HepG2 (cell line): ENCODE results near the gene TCF7L2. TPM values are rescaled to one million over a fixed set of nuclear protein-coding genes. Genes with fewer than 3 reads are reported as not detected.

Experiments
- ATAC-seq: fragments of 200-7000 bp; cut with Tn5 transposase; 3 replicates; pipeline ENCODE4 v1.9.1; 2020; ENCODE audit warnings: mild to moderate bottlenecking, moderate library complexity
- BruUV-seq: library from RNA; stranded (reverse); fragments of 400-500 nt; replicated peaks from 2 replicates; lab custom pipeline; 2021; lab: Mats Ljungman, UMichigan
- CTCF ChIA-PET: fragments of 300-600 bp; formaldehyde crosslinking; extraction: SDS; loops from one replicate; lab custom pipeline; 2021; ENCODE audit warnings: low total read pairs, inconsistent platforms, low intra/inter-chr PET ratio; lab: Yijun Ruan, JAX
- POLR2A ChIA-PET: fragments of 350-600 bp; sonication (Branson Sonifier 250); formaldehyde crosslinking; loops from one replicate; lab custom pipeline; 2020; ENCODE audit warnings: antibody characterized with exemption, inconsistent platforms; lab: Yijun Ruan, JAX
- DNase-seq: peaks from one replicate; pipeline ENCODE4 v3.0.0-alpha.2; 2015; ENCODE audit warnings: low spot score
- FAIRE-seq: peaks from 3 replicates; lab custom pipeline; 2011; peaks lifted over from hg19 to GRCh38; lab: Jason Lieb, UNC
- H2AFZ ChIP-seq: one replicate; pipeline ENCODE4 v1.6.1; 2011; ENCODE audit warnings: low read length, inconsistent platforms
- H3K27ac ChIP-seq: fragments of 300-600 bp; 3 replicates; pipeline ENCODE4 v1.8.0; 2011; ENCODE audit warnings: mixed run types, mild to moderate bottlenecking, mixed read lengths, low read length, inconsistent platforms; ENCODE audit not compliant: insufficient read depth; ENCODE audit errors: extremely low read length
- H3K27me3 ChIP-seq, 2 experiments: fragments of 200-600 bp in 1 of 2; 2 replicates in 1 of 2; 3 replicates in 1 of 2; pipeline versions ENCODE4 v1.6.0 to v1.8.0; 2011; ENCODE audit warnings: low read length in 2 of 2, mild to moderate bottlenecking in 2 of 2, moderate library complexity in 2 of 2, inconsistent platforms in 1 of 2; ENCODE audit not compliant: insufficient read depth in 2 of 2, control insufficient read depth in 1 of 2
- H3K36me3 ChIP-seq, 2 experiments: fragments of 200-600 bp in 1 of 2; replicated peaks in 1 of 2; 2 replicates in 1 of 2; 3 replicates in 1 of 2; pipeline versions ENCODE4 v1.5.1 to v1.8.0; 2011; ENCODE audit warnings: low read length in 2 of 2, inconsistent platforms in 1 of 2; ENCODE audit not compliant: insufficient read depth in 2 of 2, control insufficient read depth in 1 of 2
- H3K4me1 ChIP-seq: 2 replicates; pipeline ENCODE4 v1.5.1; 2012; ENCODE audit warnings: low read length, inconsistent platforms; ENCODE audit not compliant: insufficient read depth
- H3K4me2 ChIP-seq: 2 replicates; pipeline ENCODE4 v1.6.0; 2011; ENCODE audit warnings: low read depth, low read length, inconsistent platforms
- H3K4me3 ChIP-seq, 3 experiments: fragments of 200-600 bp in 1 of 3; sonication (generic), shearing (Covaris generic) in 1 of 3; replicated peaks in 1 of 3; 2 replicates each; pipeline ENCODE4 v1.5.1; 2011 to 2016; ENCODE audit warnings: low read length in 3 of 3, inconsistent platforms in 2 of 3, low read depth in 2 of 3, mild to moderate bottlenecking in 2 of 3, control low read depth in 1 of 3, mixed read lengths in 1 of 3; ENCODE audit not compliant: insufficient read depth in 1 of 3
- H3K79me2 ChIP-seq: one replicate; pipeline ENCODE4 v1.6.1; 2011; ENCODE audit warnings: low read length, inconsistent platforms; ENCODE audit not compliant: insufficient read depth
- H3K9ac ChIP-seq: 2 replicates; pipeline ENCODE4 v1.6.0; 2011; ENCODE audit warnings: mild to moderate bottlenecking, low read depth, low read length, inconsistent platforms; ENCODE audit not compliant: insufficient read depth
- H3K9me3 ChIP-seq: 2 replicates; pipeline ENCODE4 v1.5.1; 2012; ENCODE audit warnings: mild to moderate bottlenecking, low read length
- H4K20me1 ChIP-seq: 2 replicates; pipeline ENCODE4 v1.6.0; 2011; ENCODE audit warnings: inconsistent platforms, mild to moderate bottlenecking, low read length, moderate library complexity; ENCODE audit not compliant: insufficient read depth
- AGO2 ChIP-seq: fragments of 200-400 bp; formaldehyde crosslinking; optimal IDR thresholded peaks from 2 replicates; pipeline ENCODE3; 2017; ENCODE audit warnings: mild to moderate bottlenecking, low read depth, low read length, moderate library complexity
- ELF4 ChIP-seq: sonication (generic); formaldehyde crosslinking; IDR thresholded peaks from 2 replicates; pipeline ENCODE4 v1.5.0; 2020; ENCODE audit warnings: missing genetic modification reagents, mild to moderate bottlenecking, moderate library complexity, borderline replicate concordance
- GZF1 ChIP-seq: sonication (generic); formaldehyde crosslinking; IDR thresholded peaks from 2 replicates; pipeline ENCODE4 v1.5.1; 2020; ENCODE audit warnings: mild to moderate bottlenecking, missing genetic modification reagents
- KDM4B ChIP-seq: sonication (generic); formaldehyde crosslinking; IDR thresholded peaks from 2 replicates; pipeline ENCODE4 v1.4.0; 2020; ENCODE audit warnings: missing genetic modification reagents
- MAZ ChIP-seq, 2 experiments: sonication (generic) in 1 of 2; formaldehyde crosslinking in 1 of 2; IDR thresholded peaks; 2 replicates each; pipeline versions ENCODE4 v1.5.0 to v1.6.1; 2012 to 2020; ENCODE audit warnings: low read depth in 2 of 2, mild to moderate bottlenecking in 2 of 2, borderline replicate concordance in 1 of 2, improper control_type of control experiment in 1 of 2, low read length in 1 of 2, missing genetic modification reagents in 1 of 2, moderate library complexity in 1 of 2
- MZF1 ChIP-seq: sonication (generic); formaldehyde crosslinking; IDR thresholded peaks from 2 replicates; pipeline ENCODE4 v1.8.1; 2023; ENCODE audit warnings: mild to moderate bottlenecking, missing genetic modification reagents, borderline replicate concordance
- PHF20 ChIP-seq: sonication (generic); formaldehyde crosslinking; IDR thresholded peaks from 2 replicates; pipeline ENCODE4 v1.5.0; 2020; ENCODE audit warnings: mild to moderate bottlenecking, missing genetic modification reagents
- PHF21A ChIP-seq: sonication (generic); formaldehyde crosslinking; IDR thresholded peaks from 2 replicates; pipeline ENCODE4 v1.5.0; 2020; ENCODE audit warnings: mild to moderate bottlenecking, missing genetic modification reagents
- SMARCC2 ChIP-seq: fragments of 450-650 bp; IDR thresholded peaks from 2 replicates; pipeline ENCODE4 v1.6.1; 2017; ENCODE audit warnings: antibody characterized with exemption, mild to moderate bottlenecking
- SSRP1 ChIP-seq: IDR thresholded peaks from 2 replicates; pipeline ENCODE4 v1.6.1; 2016; ENCODE audit warnings: control low read depth
- TSC22D2 ChIP-seq: sonication (generic); formaldehyde crosslinking; IDR thresholded peaks from 2 replicates; pipeline ENCODE4 v1.5.1; 2020; ENCODE audit warnings: missing genetic modification reagents, mild to moderate bottlenecking, borderline replicate concordance
- U2AF1 ChIP-seq: fragments of 200-400 bp; formaldehyde crosslinking; optimal IDR thresholded peaks from 2 replicates; pipeline ENCODE3; 2017; ENCODE audit warnings: mild to moderate bottlenecking, low read depth, low read length
- ZBTB20 ChIP-seq: sonication (generic); formaldehyde crosslinking; IDR thresholded peaks from 2 replicates; pipeline ENCODE4 v1.8.1; 2023; ENCODE audit warnings: missing genetic modification reagents, low read depth, mild to moderate bottlenecking, borderline replicate concordance
- ZMYM2 ChIP-seq: sonication (generic); formaldehyde crosslinking; IDR thresholded peaks from 2 replicates; pipeline ENCODE4 v1.8.0; 2022; ENCODE audit warnings: mild to moderate bottlenecking, missing genetic modification reagents
- ZNF34 ChIP-seq: sonication (generic); formaldehyde crosslinking; IDR thresholded peaks from 2 replicates; pipeline ENCODE4 v1.4.0; 2020; ENCODE audit warnings: mild to moderate bottlenecking, missing genetic modification reagents, borderline replicate concordance
- ZNF672 ChIP-seq: sonication (generic); formaldehyde crosslinking; IDR thresholded peaks from 2 replicates; pipeline ENCODE4 v1.8.1; 2022; ENCODE audit warnings: missing genetic modification reagents
- ZNF713 ChIP-seq: sonication (generic); formaldehyde crosslinking; IDR thresholded peaks from 2 replicates; pipeline ENCODE4 v1.4.0; 2020; ENCODE audit warnings: mild to moderate bottlenecking, missing genetic modification reagents
- WGBS: methylation state at CpG from one replicate; pipeline ENCODE4 v1.1.6; 2017; ENCODE audit warnings: low lambda C conversion rate; 5-methylcytosine and 5-hydroxymethylcytosine counted together
- in situ Hi-C: cut with HindIII; loops from 2 replicates; pipeline ENCODE4 v1.10.0; 2017; ENCODE audit warnings: low pct_unique_long_range_greater_than_20kb; ENCODE audit not compliant: extremely low pct_ligation_motif_present
- intact Hi-C: fragments of 100-400 bp; cut with micrococcal nuclease; formaldehyde crosslinking; loops from one replicate; pipeline ENCODE4 v1.10.0; 2022; ENCODE audit not compliant: unreplicated experiment
- polyA plus RNA-seq, 8 experiments: library from polyadenylated mRNA; depleted of rRNA in 3 of 8; stranded (reverse) in 7 of 8; unstranded in 1 of 8; fragments of >200 nt; fragmentation: Illumina TruSeq in 4 of 8; extraction: Trizol in 4 of 8; gene quantifications; 2 replicates each; pipeline versions ENCODE4 v1.2.1 to v1.2.3, GENCODE V29; 2011 to 2016; ENCODE audit warnings: low read depth in 4 of 8, missing spikeins in 1 of 8, mixed read lengths in 1 of 8; ENCODE audit not compliant: insufficient read depth in 1 of 8
- total RNA-seq, 5 experiments: library from RNA; depleted of rRNA; stranded (reverse); fragments of >200 nt; fragmentation: Illumina TruSeq; extraction: Trizol; gene quantifications; 2 replicates each; pipeline ENCODE4 v1.2.3, GENCODE V29; 2016; ENCODE audit warnings: low read depth in 1 of 5
- TF ChIP-seq, protein P1 (sequence below): sonication (generic); formaldehyde crosslinking; conservative IDR thresholded peaks from 2 replicates; pipeline ENCODE4 v1.8.0; 2022; ENCODE audit warnings: mild to moderate bottlenecking, moderate library complexity, missing genetic modification reagents

Gene TCF7L2
- total and polyA plus RNA-seq, 2 of the 13 experiments (the other 11 are each of a cell fraction or from before 2014, with no cell fraction given): 3.9 to 13.7 TPM

DNA sequence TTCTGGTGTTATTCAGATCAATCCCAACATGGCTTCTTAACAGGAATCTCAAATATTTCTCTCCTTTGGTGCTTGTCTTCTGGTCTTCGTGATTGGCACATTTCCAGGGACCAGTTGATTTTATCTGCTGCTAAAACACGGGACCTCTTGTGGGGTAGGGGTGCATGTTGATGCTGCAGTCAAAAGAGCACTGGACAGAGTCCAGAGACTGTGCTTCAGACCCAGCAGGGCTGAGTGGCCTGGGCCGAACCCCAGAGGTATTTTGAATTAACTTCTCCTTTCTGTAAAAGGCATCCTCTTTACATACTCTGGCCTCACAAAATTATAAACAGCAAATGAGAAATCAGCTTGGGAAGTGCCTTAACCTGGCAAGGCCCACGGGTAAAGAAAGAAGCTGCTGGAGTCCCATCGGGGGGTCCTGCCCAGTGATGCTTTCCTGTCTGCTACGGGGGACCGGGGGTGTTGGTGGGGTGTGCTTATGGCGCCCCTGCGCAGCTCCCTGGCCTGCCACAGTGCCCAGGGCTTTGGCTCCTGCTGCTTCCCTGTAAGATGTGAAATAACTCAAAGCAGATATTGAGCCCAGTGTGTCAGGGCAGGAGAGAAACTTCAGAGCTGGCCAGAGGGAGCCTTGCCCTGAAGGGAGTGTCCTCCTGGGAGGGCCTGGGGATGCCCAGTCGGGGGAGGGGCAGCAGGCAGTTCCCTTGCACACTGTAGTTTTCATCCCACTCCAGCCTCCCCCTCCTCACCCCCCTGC, 230.5 kb downstream of the TCF7L2 start:
- ATAC-seq (no peak), FAIRE-seq (no peak)
- H3K9me3 ChIP-seq: no peaks in the 10 kb centered on the region
- TF ChIP-seq TSC22D2 (CRISPR knock-in tag): no peak
- TF ChIP-seq PHF20 (CRISPR knock-in tag): no peak
- no peak for TF ChIP-seq SMARCC2
- no peak for TF ChIP-seq PHF21A (CRISPR knock-in tag)
- no peak for TF ChIP-seq ZNF713
- TF ChIP-seq ZNF34: no peak
- TF ChIP-seq, protein P1, sequence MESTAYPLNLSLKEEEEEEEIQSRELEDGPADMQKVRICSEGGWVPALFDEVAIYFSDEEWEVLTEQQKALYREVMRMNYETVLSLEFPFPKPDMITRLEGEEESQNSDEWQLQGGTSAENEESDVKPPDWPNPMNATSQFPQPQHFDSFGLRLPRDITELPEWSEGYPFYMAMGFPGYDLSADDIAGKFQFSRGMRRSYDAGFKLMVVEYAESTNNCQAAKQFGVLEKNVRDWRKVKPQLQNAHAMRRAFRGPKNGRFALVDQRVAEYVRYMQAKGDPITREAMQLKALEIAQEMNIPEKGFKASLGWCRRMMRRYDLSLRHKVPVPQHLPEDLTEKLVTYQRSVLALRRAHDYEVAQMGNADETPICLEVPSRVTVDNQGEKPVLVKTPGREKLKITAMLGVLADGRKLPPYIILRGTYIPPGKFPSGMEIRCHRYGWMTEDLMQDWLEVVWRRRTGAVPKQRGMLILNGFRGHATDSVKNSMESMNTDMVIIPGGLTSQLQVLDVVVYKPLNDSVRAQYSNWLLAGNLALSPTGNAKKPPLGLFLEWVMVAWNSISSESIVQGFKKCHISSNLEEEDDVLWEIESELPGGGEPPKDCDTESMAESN (CRISPR knock-in tag): no peak
- TF ChIP-seq SSRP1 (CRISPR knock-in tag): no peak
- TF ChIP-seq ELF4 (CRISPR knock-in tag): no peak
- TF ChIP-seq KDM4B: no peak
- no peak for TF ChIP-seq ZBTB20 (CRISPR knock-in tag)
- no peak for TF ChIP-seq ZNF672 (CRISPR knock-in tag)
- TF ChIP-seq MZF1 (CRISPR knock-in tag): no peak
- no peak for TF ChIP-seq ZMYM2 (CRISPR knock-in tag)
- TF ChIP-seq GZF1 (CRISPR knock-in tag): no peak
- TF ChIP-seq U2AF1: no peak
- no peak for TF ChIP-seq MAZ (IDR thresholded peaks at IDR 0.05; ENCODE audit: borderline replicate concordance, low read depth, low read length)
- TF ChIP-seq MAZ (CRISPR knock-in tag; IDR thresholded peaks at IDR 0.05; ENCODE audit: low read depth): no peak
- no peak for TF ChIP-seq AGO2
- TF ChIP-seq, all 625 proteins: peak for 0
- no peak overlapping the region for H3K4me3 ChIP-seq
- no TSS peak for BruUV-seq
- peaks cover 7% of the 10 kb centered on the region; the same call in 1 of the 2 replicates for H3K4me1 ChIP-seq
- CTCF ChIA-PET: no interaction called here
- H3K4me2 ChIP-seq: no peak overlapping the region
- no peaks in the 10 kb centered on the region for H4K20me1 ChIP-seq
- WGBS: 38% methylated on average over 10 of the region's 10 CpGs
- H3K9ac ChIP-seq: no peak overlapping the region
- in situ Hi-C loops (no loop called here), intact Hi-C loops (no loop called here)
- POLR2A ChIA-PET: no interaction called here
- H3K36me3 ChIP-seq: no peaks in the 10 kb centered on the region
- H3K27me3 ChIP-seq: peaks cover 0 to 22% of the 10 kb centered on the region in 2 experiments; a peak in 1 of 5 replicates
- no peak overlapping the region for H2AFZ ChIP-seq
- no peak for DNase-seq
- no peaks in the 10 kb centered on the region for H3K79me2 ChIP-seq
- H3K27ac ChIP-seq: no peak overlapping the region
